ENCODE data around the gene JAK1. TPM values are rescaled to one million over a fixed set of nuclear protein-coding genes. Genes with fewer than 3 reads are reported as not detected.
"Not testable (repeated sequence)": the region's sequence is repeated elsewhere in the genome, so short reads cannot be mapped to it uniquely, and the experiment has no call there.

Gene JAK1
- total RNA-seq, 4 donors from 2014 or later: 132 to 166 (median 161) TPM

GRCh38 chr1:64920941-64921589 lies 45.3 kb downstream of the JAK1 start:
- H3K4me1 ChIP-seq: peaks cover 17 to 85% (median 17%) of the 10 kb centered on the region in 3 donors
- ATAC-seq: no peak
- no peak for TF ChIP-seq POLR2A (IDR thresholded peaks at IDR 0.05)
- TF ChIP-seq POLR2AphosphoS5 (IDR thresholded peaks at IDR 0.05): peak; percentile 26
- no peak for TF ChIP-seq CTCF (IDR thresholded peaks at IDR 0.05)
- no peak for TF ChIP-seq EP300 (IDR thresholded peaks at IDR 0.05)
- no peak overlapping the region for H3K4me3 ChIP-seq
- no peaks in the 10 kb centered on the region for H3K36me3 ChIP-seq
- no peaks in the 10 kb centered on the region for H3K27me3 ChIP-seq
- no peaks in the 10 kb centered on the region for H3K9me3 ChIP-seq
- 28 to 38% methylated on average over 3 of the region's 3 CpGs for WGBS, 2 donors (ENCODE audit: low coverage in 1 of 2)
- H3K27ac ChIP-seq: no peak overlapping the region

GRCh38 chr1:64919120-64919519 lies 47.2 kb downstream of the JAK1 start:
- not testable (repeated sequence) for H3K36me3 ChIP-seq, ATAC-seq, H3K27ac ChIP-seq, H3K4me3 ChIP-seq, H3K27me3 ChIP-seq, H3K9me3 ChIP-seq
- peaks cover 17 to 82% (median 17%) of the 10 kb centered on the region in 3 donors for H3K4me1 ChIP-seq
- WGBS, 2 donors (ENCODE audit: low coverage in 1 of 2): 93 to 97% methylated on average over 7 of the region's 7 CpGs

GRCh38 chr1:64917907-64918306 lies 48.4 kb downstream of the JAK1 start:
- TF ChIP-seq EP300 (IDR thresholded peaks at IDR 0.05) (no peak), POLR2AphosphoS5 (IDR thresholded peaks at IDR 0.05) (no peak), POLR2A (IDR thresholded peaks at IDR 0.05) (no peak), CTCF (IDR thresholded peaks at IDR 0.05) (no peak)
- H3K36me3 ChIP-seq: no peaks in the 10 kb centered on the region
- no peak for ATAC-seq
- no peaks in the 10 kb centered on the region for H3K9me3 ChIP-seq
- no peak overlapping the region for H3K4me3 ChIP-seq
- H3K4me1 ChIP-seq: peaks cover 17 to 84% (median 17%) of the 10 kb centered on the region in 3 donors
- H3K27me3 ChIP-seq: no peaks in the 10 kb centered on the region
- peak overlapping the region in 3 of 4 donors; percentile 44 to 65 (median 60) for H3K27ac ChIP-seq

- Histone ChIP-seq H3K4me3 (no peak overlapping the region), H3K27ac (peak overlapping the region in 3 of 4 donors; percentile 44 to 65 (median 60)), H3K4me1 (peaks cover 17 to 81% (median 17%) of the 10 kb centered on the region in 3 donors), H3K9me3 (no peaks in the 10 kb centered on the region), H3K27me3 (no peaks in the 10 kb centered on the region), H3K36me3 (no peaks in the 10 kb centered on the region)
- peak; percentile 58 for TF ChIP-seq POLR2AphosphoS5 (IDR thresholded peaks at IDR 0.05)
- TF ChIP-seq EP300 (IDR thresholded peaks at IDR 0.05): no peak
- 14 to 17% methylated on average over 2 to 3 of the region's 3 CpGs for WGBS, 2 donors (ENCODE audit: low coverage in 1 of 2)
- ATAC-seq: peak; percentile 91
Measured at GRCh38 chr1:64917328-64917861, 49.0 kb downstream of the JAK1 start.

- Histone ChIP-seq H3K4me1 (peaks cover 4 to 81% (median 16%) of the 10 kb centered on the region in 3 donors), H3K27ac (no peak overlapping the region), H3K27me3 (no peaks in the 10 kb centered on the region), H3K9me3 (no peaks in the 10 kb centered on the region), H3K4me3 (no peak overlapping the region), H3K36me3 (no peaks in the 10 kb centered on the region)
- ATAC-seq: no peak
- TF ChIP-seq EP300 (IDR thresholded peaks at IDR 0.05): no peak
- TF ChIP-seq CTCF (IDR thresholded peaks at IDR 0.05): no peak
- TF ChIP-seq POLR2A (IDR thresholded peaks at IDR 0.05): no peak
- TF ChIP-seq POLR2AphosphoS5 (IDR thresholded peaks at IDR 0.05): no peak
- 75 to 92% methylated on average over 4 to 8 of the region's 9 CpGs for WGBS, 2 donors (ENCODE audit: low coverage in 1 of 2)
Measured at GRCh38 chr1:64915381-64916274, 50.7 kb downstream of the JAK1 start.
